ENCODE measurements around the gene CHN2. TPM values are rescaled to one million over a fixed set of nuclear protein-coding genes. Genes with fewer than 3 reads are reported as not detected.

Gene CHN2
- total RNA-seq, 1 experiment from 2014 or later: 2.1 TPM

- no peaks in the 10 kb centered on the region for H3K79me2 ChIP-seq (ENCODE audit: insufficient read depth, low read length)
- ChIA-PET POLR2A (no interaction called here), CTCF (no interaction called here), RAD21 (ENCODE audit: low non-redundant PET in 1 of 2, low total read pairs in 2 of 2, uncharacterized antibody in 2 of 2, unreplicated experiment in 2 of 2) (no interaction called here)
- intact Hi-C loops (cut with micrococcal nuclease): no loop called here
- H3K9ac ChIP-seq (ENCODE audit: low read length): no peak overlapping the region
- H3K4me3 ChIP-seq (replicated peaks in 1 of 2; ENCODE audit: low read depth in 1 of 2, low read length in 2 of 2): no peak overlapping the region
- no peaks in the 10 kb centered on the region for H3K9me2 ChIP-seq (ENCODE audit: insufficient read depth)
- TF ChIP-seq REST (IDR thresholded peaks at IDR 0.05; ENCODE audit: low read depth) (no peak), ZFX (IDR thresholded peaks at IDR 0.05) (no peak), EGR1 (IDR thresholded peaks at IDR 0.05; ENCODE audit: low read depth) (no peak), CBX3 (IDR thresholded peaks at IDR 0.05; ENCODE audit: low read depth) (no peak), YY1 (IDR thresholded peaks at IDR 0.05; ENCODE audit: extremely low read depth, insufficient replicate concordance, low read depth, low read length) (no peak), SP1 (IDR thresholded peaks at IDR 0.05; ENCODE audit: low read depth) (no peak), POLR2A (IDR thresholded peaks at IDR 0.05; ENCODE audit: borderline replicate concordance, extremely low read depth, insufficient read depth, insufficient read length) (no peak), ELF1 (IDR thresholded peaks at IDR 0.05; ENCODE audit: borderline replicate concordance, low read depth) (no peak), SRF (IDR thresholded peaks at IDR 0.05; ENCODE audit: low read depth) (no peak), POLR2AphosphoS5 (IDR thresholded peaks at IDR 0.05; ENCODE audit: low read depth, low read length) (no peak)
- TF ChIP-seq, protein P1, sequence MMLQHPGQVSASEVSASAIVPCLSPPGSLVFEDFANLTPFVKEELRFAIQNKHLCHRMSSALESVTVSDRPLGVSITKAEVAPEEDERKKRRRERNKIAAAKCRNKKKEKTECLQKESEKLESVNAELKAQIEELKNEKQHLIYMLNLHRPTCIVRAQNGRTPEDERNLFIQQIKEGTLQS (IDR thresholded peaks at IDR 0.05): no peak
- TF ChIP-seq, protein P2, sequence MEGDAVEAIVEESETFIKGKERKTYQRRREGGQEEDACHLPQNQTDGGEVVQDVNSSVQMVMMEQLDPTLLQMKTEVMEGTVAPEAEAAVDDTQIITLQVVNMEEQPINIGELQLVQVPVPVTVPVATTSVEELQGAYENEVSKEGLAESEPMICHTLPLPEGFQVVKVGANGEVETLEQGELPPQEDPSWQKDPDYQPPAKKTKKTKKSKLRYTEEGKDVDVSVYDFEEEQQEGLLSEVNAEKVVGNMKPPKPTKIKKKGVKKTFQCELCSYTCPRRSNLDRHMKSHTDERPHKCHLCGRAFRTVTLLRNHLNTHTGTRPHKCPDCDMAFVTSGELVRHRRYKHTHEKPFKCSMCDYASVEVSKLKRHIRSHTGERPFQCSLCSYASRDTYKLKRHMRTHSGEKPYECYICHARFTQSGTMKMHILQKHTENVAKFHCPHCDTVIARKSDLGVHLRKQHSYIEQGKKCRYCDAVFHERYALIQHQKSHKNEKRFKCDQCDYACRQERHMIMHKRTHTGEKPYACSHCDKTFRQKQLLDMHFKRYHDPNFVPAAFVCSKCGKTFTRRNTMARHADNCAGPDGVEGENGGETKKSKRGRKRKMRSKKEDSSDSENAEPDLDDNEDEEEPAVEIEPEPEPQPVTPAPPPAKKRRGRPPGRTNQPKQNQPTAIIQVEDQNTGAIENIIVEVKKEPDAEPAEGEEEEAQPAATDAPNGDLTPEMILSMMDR (IDR thresholded peaks at IDR 0.05 in 2 of 3, conservative IDR thresholded peaks at IDR 0.05 in 1 of 3; ENCODE audit: borderline replicate concordance in 1 of 3, insufficient read depth in 1 of 3, low read depth in 2 of 3, low read length in 2 of 3): no peak
- no peak overlapping the region for H3K27ac ChIP-seq (ENCODE audit: low read depth, low read length)
- H2AFZ ChIP-seq (ENCODE audit: low read depth, low read length, poor library complexity, severe bottlenecking): no peak overlapping the region
- H3K36me3 ChIP-seq (ENCODE audit: control insufficient read depth in 1 of 2, insufficient read depth in 2 of 2, low read length in 2 of 2): no peaks in the 10 kb centered on the region
- H3K4me1 ChIP-seq (ENCODE audit: control insufficient read depth in 1 of 2, insufficient read depth in 2 of 2, low read length in 2 of 2): no peaks in the 10 kb centered on the region
- no peaks in the 10 kb centered on the region for H4K20me1 ChIP-seq (ENCODE audit: insufficient read depth)
- ATAC-seq (no peak), DNase-seq (ENCODE audit: low read depth, low spot score) (no peak)
- no TSS peak for BruUV-seq (replicated peaks)
- H3K9me3 ChIP-seq (ENCODE audit: control insufficient read depth in 1 of 2, insufficient read depth in 1 of 2, low read depth in 1 of 2, low read length in 2 of 2): no peaks in the 10 kb centered on the region
- H3K27me3 ChIP-seq (ENCODE audit: insufficient read depth, low read length): no peaks in the 10 kb centered on the region
- no peak overlapping the region for H3K4me2 ChIP-seq (ENCODE audit: low read length)
Measured at GRCh38 chr7:29214816-29215215, 20.2 kb downstream of the CHN2 start.

All from HCT116 (cell line).